ENCODE data around the gene CAND2. TPM values are rescaled to one million over a fixed set of nuclear protein-coding genes. Genes with fewer than 3 reads are reported as not detected.

CAND2 gene
- total and polyA plus RNA-seq, 4 donors: 0.38 to 1.6 (median 0.92) TPM

DNA sequence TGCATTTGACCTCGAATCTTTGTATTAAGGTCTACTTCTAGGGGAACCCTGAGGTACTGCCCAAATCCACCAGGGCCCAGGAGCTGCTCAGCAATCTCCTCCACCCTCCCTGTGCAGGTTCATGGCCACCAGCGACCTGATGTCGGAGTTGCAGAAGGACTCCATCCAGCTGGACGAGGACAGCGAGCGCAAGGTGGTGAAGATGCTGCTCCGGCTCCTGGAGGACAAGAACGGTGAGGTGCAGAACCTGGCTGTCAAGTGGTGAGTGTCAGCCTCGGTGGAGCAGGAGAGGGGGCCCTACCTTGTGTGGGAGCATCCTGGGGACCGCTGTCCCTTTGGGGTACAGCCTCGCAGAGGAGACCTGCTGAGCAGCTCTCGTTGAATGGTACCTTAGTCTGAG lies 6.9 kb downstream of the CAND2 start:
- 95% methylated on average over 12 of the region's 12 CpGs for WGBS
- H3K4me3 ChIP-seq (ENCODE audit: low read depth in 1 of 3, low read length in 3 of 3): no peak overlapping the region
- no peak for DNase-seq (ENCODE audit: low spot score)
- H3K36me3 ChIP-seq (ENCODE audit: control insufficient read depth in 4 of 4, insufficient read depth in 3 of 4, low read depth in 1 of 4, low read length in 3 of 4): peaks cover 0 to 2% (median 0%) of the 10 kb centered on the region in 4 donors
- no peak overlapping the region for H3K27ac ChIP-seq (ENCODE audit: low read depth in 1 of 2, low read length in 2 of 2)
- peaks cover 4 to 19% (median 9%) of the 10 kb centered on the region in 4 donors for H3K4me1 ChIP-seq (ENCODE audit: control insufficient read depth in 4 of 4, insufficient read depth in 4 of 4, low read length in 3 of 4)
- no peaks in the 10 kb centered on the region for H3K9me3 ChIP-seq (ENCODE audit: control insufficient read depth in 4 of 4, low read length in 3 of 4)
- TF ChIP-seq, protein P1, sequence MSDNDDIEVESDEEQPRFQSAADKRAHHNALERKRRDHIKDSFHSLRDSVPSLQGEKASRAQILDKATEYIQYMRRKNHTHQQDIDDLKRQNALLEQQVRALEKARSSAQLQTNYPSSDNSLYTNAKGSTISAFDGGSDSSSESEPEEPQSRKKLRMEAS (IDR thresholded peaks at IDR 0.05): no peak
- no peak overlapping the region for H3K9ac ChIP-seq (ENCODE audit: low read depth in 1 of 2, low read length in 2 of 2)
- no peaks in the 10 kb centered on the region for H3K27me3 ChIP-seq (ENCODE audit: control insufficient read depth in 4 of 4, insufficient read depth in 4 of 4, low read length in 3 of 4)

DNA sequence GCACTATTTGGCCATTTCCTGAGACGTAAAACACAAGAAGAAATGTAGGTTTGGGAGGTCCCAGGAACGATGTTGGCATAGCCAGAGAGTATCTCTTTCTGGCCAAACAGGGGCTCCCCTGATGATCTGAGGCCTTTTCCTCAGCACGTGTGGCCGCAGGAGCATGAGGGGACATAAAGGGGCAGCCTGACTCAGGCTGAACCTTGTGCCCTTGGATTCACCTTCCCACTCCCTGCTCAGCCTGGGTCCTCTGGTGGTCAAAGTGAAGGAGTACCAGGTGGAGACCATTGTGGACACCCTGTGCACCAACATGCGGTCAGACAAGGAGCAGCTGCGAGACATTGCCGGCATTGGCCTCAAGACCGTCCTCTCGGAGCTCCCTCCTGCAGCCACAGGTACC lies 10.6 kb downstream of the CAND2 start:
- Histone ChIP-seq H3K9me3 (ENCODE audit: control insufficient read depth in 4 of 4, low read length in 3 of 4) (no peaks in the 10 kb centered on the region), H3K4me1 (ENCODE audit: control insufficient read depth in 4 of 4, insufficient read depth in 4 of 4, low read length in 3 of 4) (peaks cover 0 to 7% (median 5%) of the 10 kb centered on the region in 4 donors), H3K27me3 (ENCODE audit: control insufficient read depth in 4 of 4, insufficient read depth in 4 of 4, low read length in 3 of 4) (no peaks in the 10 kb centered on the region), H3K9ac (ENCODE audit: low read depth in 1 of 2, low read length in 2 of 2) (no peak overlapping the region), H3K4me3 (ENCODE audit: low read depth in 1 of 3, low read length in 3 of 3) (no peak overlapping the region), H3K27ac (ENCODE audit: low read depth in 1 of 2, low read length in 2 of 2) (no peak overlapping the region), H3K36me3 (ENCODE audit: control insufficient read depth in 4 of 4, insufficient read depth in 3 of 4, low read depth in 1 of 4, low read length in 3 of 4) (peaks cover 0 to 2% (median 0%) of the 10 kb centered on the region in 4 donors)
- TF ChIP-seq JUND (IDR thresholded peaks at IDR 0.05): no peak
- no peak for TF ChIP-seq YY1 (IDR thresholded peaks at IDR 0.05)
- TF ChIP-seq, protein P2, sequence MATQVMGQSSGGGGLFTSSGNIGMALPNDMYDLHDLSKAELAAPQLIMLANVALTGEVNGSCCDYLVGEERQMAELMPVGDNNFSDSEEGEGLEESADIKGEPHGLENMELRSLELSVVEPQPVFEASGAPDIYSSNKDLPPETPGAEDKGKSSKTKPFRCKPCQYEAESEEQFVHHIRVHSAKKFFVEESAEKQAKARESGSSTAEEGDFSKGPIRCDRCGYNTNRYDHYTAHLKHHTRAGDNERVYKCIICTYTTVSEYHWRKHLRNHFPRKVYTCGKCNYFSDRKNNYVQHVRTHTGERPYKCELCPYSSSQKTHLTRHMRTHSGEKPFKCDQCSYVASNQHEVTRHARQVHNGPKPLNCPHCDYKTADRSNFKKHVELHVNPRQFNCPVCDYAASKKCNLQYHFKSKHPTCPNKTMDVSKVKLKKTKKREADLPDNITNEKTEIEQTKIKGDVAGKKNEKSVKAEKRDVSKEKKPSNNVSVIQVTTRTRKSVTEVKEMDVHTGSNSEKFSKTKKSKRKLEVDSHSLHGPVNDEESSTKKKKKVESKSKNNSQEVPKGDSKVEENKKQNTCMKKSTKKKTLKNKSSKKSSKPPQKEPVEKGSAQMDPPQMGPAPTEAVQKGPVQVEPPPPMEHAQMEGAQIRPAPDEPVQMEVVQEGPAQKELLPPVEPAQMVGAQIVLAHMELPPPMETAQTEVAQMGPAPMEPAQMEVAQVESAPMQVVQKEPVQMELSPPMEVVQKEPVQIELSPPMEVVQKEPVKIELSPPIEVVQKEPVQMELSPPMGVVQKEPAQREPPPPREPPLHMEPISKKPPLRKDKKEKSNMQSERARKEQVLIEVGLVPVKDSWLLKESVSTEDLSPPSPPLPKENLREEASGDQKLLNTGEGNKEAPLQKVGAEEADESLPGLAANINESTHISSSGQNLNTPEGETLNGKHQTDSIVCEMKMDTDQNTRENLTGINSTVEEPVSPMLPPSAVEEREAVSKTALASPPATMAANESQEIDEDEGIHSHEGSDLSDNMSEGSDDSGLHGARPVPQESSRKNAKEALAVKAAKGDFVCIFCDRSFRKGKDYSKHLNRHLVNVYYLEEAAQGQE (IDR thresholded peaks at IDR 0.05): no peak
- TF ChIP-seq, protein P3, sequence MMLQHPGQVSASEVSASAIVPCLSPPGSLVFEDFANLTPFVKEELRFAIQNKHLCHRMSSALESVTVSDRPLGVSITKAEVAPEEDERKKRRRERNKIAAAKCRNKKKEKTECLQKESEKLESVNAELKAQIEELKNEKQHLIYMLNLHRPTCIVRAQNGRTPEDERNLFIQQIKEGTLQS (IDR thresholded peaks at IDR 0.05): no peak
- TF ChIP-seq NR2F2 (IDR thresholded peaks at IDR 0.05): no peak
- TF ChIP-seq FOXA1 (IDR thresholded peaks at IDR 0.05): no peak
- no peak for DNase-seq (ENCODE audit: low spot score)
- WGBS: 96% methylated on average over 9 of the region's 9 CpGs

DNA sequence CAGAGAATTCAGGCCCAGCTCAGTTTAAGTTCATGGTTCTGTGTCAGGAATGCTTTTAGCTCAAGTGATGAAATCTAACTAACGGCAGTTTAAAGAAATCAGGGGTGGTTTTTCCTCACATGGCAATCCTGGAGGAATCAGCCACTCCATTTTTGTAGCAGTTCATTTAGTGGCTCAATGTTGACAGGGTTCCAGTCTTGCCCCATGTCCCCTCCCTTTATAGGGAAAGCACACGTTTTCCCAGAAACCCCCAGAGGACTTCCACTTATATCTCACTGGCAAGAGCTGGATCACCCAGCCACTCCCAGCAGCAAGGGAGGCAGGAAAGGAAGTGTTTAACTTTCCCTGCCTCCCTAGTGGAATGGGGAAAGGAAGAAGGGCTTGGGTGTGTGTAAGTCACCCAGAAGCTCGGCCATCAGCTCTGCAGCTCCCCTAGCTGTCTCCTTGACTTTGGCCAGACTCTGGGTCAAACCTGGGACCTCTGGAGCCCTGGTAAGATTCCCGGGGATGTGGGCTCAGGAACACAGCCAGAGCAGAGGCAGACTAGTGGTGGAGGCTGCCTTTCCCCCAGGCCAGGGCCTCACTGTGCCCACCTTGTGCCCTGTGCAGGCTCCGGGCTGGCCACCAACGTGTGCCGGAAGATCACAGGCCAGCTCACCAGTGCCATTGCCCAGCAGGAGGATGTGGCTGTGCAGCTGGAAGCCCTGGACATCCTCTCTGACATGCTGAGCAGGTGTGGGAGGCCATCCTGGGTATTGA lies 11.3 kb downstream of the CAND2 start:
- Histone ChIP-seq H3K4me3 (ENCODE audit: low read depth in 1 of 3, low read length in 3 of 3) (no peak overlapping the region), H3K27ac (ENCODE audit: low read depth in 1 of 2, low read length in 2 of 2) (no peak overlapping the region), H3K4me1 (ENCODE audit: control insufficient read depth in 4 of 4, insufficient read depth in 4 of 4, low read length in 3 of 4) (peaks cover 0 to 7% (median 5%) of the 10 kb centered on the region in 4 donors), H3K27me3 (ENCODE audit: control insufficient read depth in 4 of 4, insufficient read depth in 4 of 4, low read length in 3 of 4) (no peaks in the 10 kb centered on the region), H3K36me3 (ENCODE audit: control insufficient read depth in 4 of 4, insufficient read depth in 3 of 4, low read depth in 1 of 4, low read length in 3 of 4) (peaks cover 0 to 2% (median 0%) of the 10 kb centered on the region in 4 donors), H3K9me3 (ENCODE audit: control insufficient read depth in 4 of 4, low read length in 3 of 4) (no peaks in the 10 kb centered on the region), H3K9ac (ENCODE audit: low read depth in 1 of 2, low read length in 2 of 2) (no peak overlapping the region)
- DNase-seq (ENCODE audit: low spot score): no peak
- WGBS: 89% methylated on average over 7 of the region's 7 CpGs
- TF ChIP-seq FOXA1 (IDR thresholded peaks at IDR 0.05) (no peak), YY1 (IDR thresholded peaks at IDR 0.05) (no peak), RAD21 (IDR thresholded peaks at IDR 0.05) (no peak), GABPA (IDR thresholded peaks at IDR 0.05 in 1 of 2, conservative IDR thresholded peaks at IDR 0.05 in 1 of 2) (no peak), NR2F2 (IDR thresholded peaks at IDR 0.05) (no peak), HNF4G (IDR thresholded peaks at IDR 0.05) (no peak), EGR1 (IDR thresholded peaks at IDR 0.05; ENCODE audit: low read depth in 2 of 2) (no peak), SP1 (IDR thresholded peaks at IDR 0.05) (no peak), RXRA (IDR thresholded peaks at IDR 0.05) (no peak)
- TF ChIP-seq, protein P4, sequence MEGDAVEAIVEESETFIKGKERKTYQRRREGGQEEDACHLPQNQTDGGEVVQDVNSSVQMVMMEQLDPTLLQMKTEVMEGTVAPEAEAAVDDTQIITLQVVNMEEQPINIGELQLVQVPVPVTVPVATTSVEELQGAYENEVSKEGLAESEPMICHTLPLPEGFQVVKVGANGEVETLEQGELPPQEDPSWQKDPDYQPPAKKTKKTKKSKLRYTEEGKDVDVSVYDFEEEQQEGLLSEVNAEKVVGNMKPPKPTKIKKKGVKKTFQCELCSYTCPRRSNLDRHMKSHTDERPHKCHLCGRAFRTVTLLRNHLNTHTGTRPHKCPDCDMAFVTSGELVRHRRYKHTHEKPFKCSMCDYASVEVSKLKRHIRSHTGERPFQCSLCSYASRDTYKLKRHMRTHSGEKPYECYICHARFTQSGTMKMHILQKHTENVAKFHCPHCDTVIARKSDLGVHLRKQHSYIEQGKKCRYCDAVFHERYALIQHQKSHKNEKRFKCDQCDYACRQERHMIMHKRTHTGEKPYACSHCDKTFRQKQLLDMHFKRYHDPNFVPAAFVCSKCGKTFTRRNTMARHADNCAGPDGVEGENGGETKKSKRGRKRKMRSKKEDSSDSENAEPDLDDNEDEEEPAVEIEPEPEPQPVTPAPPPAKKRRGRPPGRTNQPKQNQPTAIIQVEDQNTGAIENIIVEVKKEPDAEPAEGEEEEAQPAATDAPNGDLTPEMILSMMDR (IDR thresholded peaks at IDR 0.05; ENCODE audit: low read depth, low read length, missing input control): no peak
- TF ChIP-seq, protein P3 (IDR thresholded peaks at IDR 0.05): no peak
- TF ChIP-seq, protein P5, sequence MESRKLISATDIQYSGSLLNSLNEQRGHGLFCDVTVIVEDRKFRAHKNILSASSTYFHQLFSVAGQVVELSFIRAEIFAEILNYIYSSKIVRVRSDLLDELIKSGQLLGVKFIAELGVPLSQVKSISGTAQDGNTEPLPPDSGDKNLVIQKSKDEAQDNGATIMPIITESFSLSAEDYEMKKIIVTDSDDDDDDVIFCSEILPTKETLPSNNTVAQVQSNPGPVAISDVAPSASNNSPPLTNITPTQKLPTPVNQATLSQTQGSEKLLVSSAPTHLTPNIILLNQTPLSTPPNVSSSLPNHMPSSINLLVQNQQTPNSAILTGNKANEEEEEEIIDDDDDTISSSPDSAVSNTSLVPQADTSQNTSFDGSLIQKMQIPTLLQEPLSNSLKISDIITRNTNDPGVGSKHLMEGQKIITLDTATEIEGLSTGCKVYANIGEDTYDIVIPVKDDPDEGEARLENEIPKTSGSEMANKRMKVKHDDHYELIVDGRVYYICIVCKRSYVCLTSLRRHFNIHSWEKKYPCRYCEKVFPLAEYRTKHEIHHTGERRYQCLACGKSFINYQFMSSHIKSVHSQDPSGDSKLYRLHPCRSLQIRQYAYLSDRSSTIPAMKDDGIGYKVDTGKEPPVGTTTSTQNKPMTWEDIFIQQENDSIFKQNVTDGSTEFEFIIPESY (IDR thresholded peaks at IDR 0.05): no peak

Measured in liver (tissue), 9 donors.